BLaER1 treated with 17β-estradiol and CSF1 and Interleukin-3, amounts not matched to agents 10 nM and 100 nM (cell line): ENCODE data around the gene MCC.

ENCODE experiments used
- H3K27ac ChIP-seq, 11 experiments: shearing (Covaris generic); formaldehyde crosslinking; 2 replicates each; pipeline ENCODE4 v1.8.1; 2022
- H3K27me3 ChIP-seq, 11 experiments: shearing (Covaris generic); formaldehyde crosslinking; 2 replicates each; pipeline ENCODE4 v1.8.1; 2022
- H3K36me3 ChIP-seq, 11 experiments: shearing (Covaris generic); formaldehyde crosslinking; 2 replicates each; pipeline ENCODE4 v1.8.1; 2022
- H3K4me1 ChIP-seq, 10 experiments: shearing (Covaris generic); formaldehyde crosslinking; 2 replicates each; pipeline ENCODE4 v1.8.1; 2022
- H3K4me2 ChIP-seq, 11 experiments: shearing (Covaris generic); formaldehyde crosslinking; 2 replicates each; pipeline ENCODE4 v1.8.1; 2022
- H3K4me3 ChIP-seq, 10 experiments: shearing (Covaris generic); formaldehyde crosslinking; 2 replicates each; pipeline ENCODE4 v1.8.1; 2022
- H3K9ac ChIP-seq, 11 experiments: shearing (Covaris generic); formaldehyde crosslinking; 2 replicates each; pipeline ENCODE4 v1.8.1; 2022
- H3K9me3 ChIP-seq, 11 experiments: shearing (Covaris generic); formaldehyde crosslinking; replicated peaks in 1 of 11; 2 replicates each; pipeline ENCODE4 v1.8.1; 2022
- H4K20me1 ChIP-seq, 11 experiments: shearing (Covaris generic); formaldehyde crosslinking; 2 replicates each; pipeline ENCODE4 v1.8.1; 2022
- Cebpa-rat ChIP-seq, 11 experiments: shearing (Covaris generic); IDR thresholded peaks; 2 replicates each; pipeline ENCODE4 v1.8.1; 2022

MCC gene

DNA sequence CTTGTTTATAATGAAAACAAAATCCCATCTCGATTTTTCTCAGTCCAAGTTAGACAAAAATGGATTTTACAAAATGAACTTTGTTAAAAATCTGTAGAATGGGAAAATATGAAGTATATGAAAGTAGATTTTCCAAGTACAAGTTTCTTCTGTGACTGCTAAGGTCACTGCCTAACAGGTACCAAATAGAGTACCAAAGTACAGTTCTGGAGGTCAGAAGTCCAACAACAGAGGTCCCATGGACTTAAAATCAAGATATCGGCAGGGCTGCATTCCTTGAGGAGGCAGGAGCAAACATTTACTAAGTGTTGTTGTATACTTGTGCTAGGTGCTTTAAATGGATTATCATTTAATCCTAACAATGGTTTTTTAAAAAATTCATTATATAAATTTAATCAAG, 31.2 kb upstream of the MCC start:
- no peak overlapping the region for H3K4me3 ChIP-seq
- peaks cover 25 to 64% (median 49%) of the 10 kb centered on the region in 11 experiments; a peak in 21 of 22 replicates for H3K36me3 ChIP-seq
- peaks cover 9 to 48% (median 20%) of the 10 kb centered on the region in 10 experiments for H3K4me1 ChIP-seq
- H3K27me3 ChIP-seq = no peaks in the 10 kb centered on the region
- no peak overlapping the region for H3K4me2 ChIP-seq
- peaks cover 0 to 8% (median 0%) of the 10 kb centered on the region in 11 experiments; a peak in 3 of 22 replicates for H4K20me1 ChIP-seq
- no peak overlapping the region for H3K27ac ChIP-seq
- H3K9me3 ChIP-seq = peaks cover 0 to 10% (median 5%) of the 10 kb centered on the region in 11 experiments; a peak in 8 of 22 replicates
- TF ChIP-seq Cebpa-rat (IDR thresholded peaks at IDR 0.05) = no peak
- no peak overlapping the region for H3K9ac ChIP-seq

- H3K4me1 ChIP-seq = peaks cover 7 to 45% (median 17%) of the 10 kb centered on the region in 10 experiments
- no peaks in the 10 kb centered on the region for H3K27me3 ChIP-seq
- no peak overlapping the region for H3K9ac ChIP-seq
- H3K27ac ChIP-seq = no peak overlapping the region
- H3K36me3 ChIP-seq = peaks cover 25 to 64% (median 49%) of the 10 kb centered on the region in 11 experiments; a peak in 21 of 22 replicates
- peaks cover 0 to 10% (median 5%) of the 10 kb centered on the region in 11 experiments; a peak in 8 of 22 replicates for H3K9me3 ChIP-seq
- peaks cover 0 to 7% (median 0%) of the 10 kb centered on the region in 11 experiments; a peak in 3 of 22 replicates for H4K20me1 ChIP-seq
- H3K4me2 ChIP-seq = no peak overlapping the region
- no peak for TF ChIP-seq Cebpa-rat (IDR thresholded peaks at IDR 0.05)
- H3K4me3 ChIP-seq = no peak overlapping the region
Measured at GRCh38 chr5:113518884-113519283, 30.6 kb upstream of the MCC start.

GRCh38 chr5:113514289-113514635, 26.0 kb upstream of the MCC start:
- H3K27me3 ChIP-seq = peaks cover 0 to 3% (median 0%) of the 10 kb centered on the region in 11 experiments; a peak in 2 of 22 replicates
- H3K27ac ChIP-seq = peak overlapping the region; percentile 81 to 94 (median 90)
- peaks cover 10 to 31% (median 22%) of the 10 kb centered on the region in 10 experiments for H3K4me1 ChIP-seq
- H3K4me3 ChIP-seq = peak overlapping the region; percentile 69 to 88 (median 81)
- H4K20me1 ChIP-seq = 0 out of 22 replicates have a peak, but pooled peaks cover 0 to 7% (median 0%) of the 10 kb centered on the region in 11 experiments
- H3K9ac ChIP-seq = peak overlapping the region; percentile 87 to 96 (median 93)
- peaks cover 0 to 6% (median 0%) of the 10 kb centered on the region in 11 experiments; a peak in 1 of 22 replicates for H3K9me3 ChIP-seq
- H3K36me3 ChIP-seq = peaks cover 15 to 39% (median 27%) of the 10 kb centered on the region in 11 experiments; a peak in 21 of 22 replicates
- H3K4me2 ChIP-seq = peak overlapping the region; percentile 77 to 96 (median 89)
- TF ChIP-seq Cebpa-rat (IDR thresholded peaks at IDR 0.05) = no peak

GRCh38 chr5:113513384-113514288, 25.4 kb upstream of the MCC start, which contains the start of gene YTHDC2:
Gene YTHDC2 (plus strand): TSS chr5:113513694. CDS start chr5:113513896, 202 bp downstream.
- Histone ChIP-seq H3K9me3 (no peaks in the 10 kb centered on the region), H3K27ac (peak within 1 kb of the TSS; percentile 81 to 94 (median 90)), H3K4me3 (peak within 1 kb of the TSS; percentile 69 to 88 (median 81)), H3K27me3 (peaks cover 0 to 9% (median 0%) of the 10 kb centered on the region in 11 experiments; a peak in 3 of 22 replicates), H3K4me1 (peaks cover 10 to 31% (median 23%) of the 10 kb centered on the region in 10 experiments), H4K20me1 (0 out of 22 replicates have a peak, but pooled peaks cover 0 to 7% (median 0%) of the 10 kb centered on the region in 11 experiments), H3K4me2 (peak within 1 kb of the TSS; percentile 77 to 96 (median 89)), H3K36me3 (peaks cover 9 to 32% (median 21%) of the 10 kb centered on the region in 11 experiments; a peak in 21 of 22 replicates), H3K9ac (peak within 1 kb of the TSS; percentile 87 to 96 (median 93))
- TF ChIP-seq Cebpa-rat (IDR thresholded peaks at IDR 0.05) = no peak

GRCh38 chr5:113512341-113512740, 24.1 kb upstream of the MCC start:
- no peak for TF ChIP-seq Cebpa-rat (IDR thresholded peaks at IDR 0.05)
- H3K9ac ChIP-seq = no peak overlapping the region
- H4K20me1 ChIP-seq = 0 out of 22 replicates have a peak, but pooled peaks cover 0 to 7% (median 0%) of the 10 kb centered on the region in 11 experiments
- no peak overlapping the region for H3K27ac ChIP-seq
- no peaks in the 10 kb centered on the region for H3K9me3 ChIP-seq
- no peak overlapping the region for H3K4me3 ChIP-seq
- peaks cover 0 to 21% (median 0%) of the 10 kb centered on the region in 11 experiments; a peak in 3 of 22 replicates for H3K27me3 ChIP-seq
- H3K36me3 ChIP-seq = peaks cover 1 to 20% (median 12%) of the 10 kb centered on the region in 11 experiments; a peak in 17 of 22 replicates
- H3K4me1 ChIP-seq = peaks cover 14 to 35% (median 23%) of the 10 kb centered on the region in 10 experiments
- H3K4me2 ChIP-seq = no peak overlapping the region

DNA sequence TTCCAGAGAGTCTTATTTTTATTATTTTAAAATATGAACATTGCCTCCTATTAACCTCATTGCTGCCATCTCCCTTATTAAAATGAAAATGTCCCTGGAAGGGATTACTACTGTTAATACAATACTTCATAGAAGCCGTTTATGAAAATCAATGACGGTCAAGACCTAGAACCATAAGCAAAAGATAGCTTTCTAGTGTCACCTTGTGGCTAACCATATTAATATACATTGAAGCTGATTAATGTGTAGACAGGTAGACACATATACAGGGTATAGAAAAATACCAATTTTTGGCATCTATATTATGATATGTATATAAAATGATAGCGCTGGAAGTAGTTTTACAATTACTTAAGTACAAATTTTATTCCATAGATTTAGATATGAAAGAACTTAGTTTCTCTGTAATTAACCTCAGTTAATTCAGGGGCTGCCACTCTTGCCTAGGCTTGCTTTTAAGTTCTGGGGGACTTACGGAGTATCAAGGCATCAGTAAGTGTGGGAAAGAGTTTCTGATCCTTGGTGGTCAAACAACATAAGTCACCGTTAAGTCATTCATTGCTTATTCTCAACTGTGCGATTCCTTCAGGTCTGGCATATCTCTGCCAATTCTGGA, 22.7 kb upstream of the MCC start:
- no peak overlapping the region for H3K4me2 ChIP-seq
- H3K4me1 ChIP-seq = peaks cover 14 to 28% (median 20%) of the 10 kb centered on the region in 10 experiments
- H4K20me1 ChIP-seq = no peaks in the 10 kb centered on the region
- TF ChIP-seq Cebpa-rat (IDR thresholded peaks at IDR 0.05) = no peak
- no peak overlapping the region for H3K4me3 ChIP-seq
- H3K27ac ChIP-seq = no peak overlapping the region
- H3K9me3 ChIP-seq = no peaks in the 10 kb centered on the region
- H3K9ac ChIP-seq = no peak overlapping the region
- H3K36me3 ChIP-seq = peaks cover 0 to 7% (median 0%) of the 10 kb centered on the region in 11 experiments; a peak in 6 of 22 replicates
- H3K27me3 ChIP-seq = peaks cover 0 to 22% (median 0%) of the 10 kb centered on the region in 11 experiments; a peak in 3 of 22 replicates

- Histone ChIP-seq H3K9ac (no peak overlapping the region), H3K4me1 (peaks cover 0 to 11% (median 6%) of the 10 kb centered on the region in 10 experiments; a peak in 8 of 20 replicates), H3K9me3 (no peaks in the 10 kb centered on the region), H3K36me3 (no peaks in the 10 kb centered on the region), H3K4me3 (no peak overlapping the region), H3K27ac (no peak overlapping the region), H4K20me1 (no peaks in the 10 kb centered on the region), H3K4me2 (no peak overlapping the region), H3K27me3 (peaks cover 0 to 27% (median 0%) of the 10 kb centered on the region in 11 experiments; a peak in 4 of 22 replicates)
- TF ChIP-seq Cebpa-rat (IDR thresholded peaks at IDR 0.05) = no peak
Measured at GRCh38 chr5:113508756-113509155, 20.5 kb upstream of the MCC start.

GRCh38 chr5:113507601-113508000, 19.3 kb upstream of the MCC start:
- Histone ChIP-seq H3K4me1 (peaks cover 0 to 8% (median 2%) of the 10 kb centered on the region in 10 experiments; a peak in 5 of 20 replicates), H3K4me2 (peak overlapping the region in 3 of 11 experiments; percentile 1 to 13 (median 6); a peak in 3 of 22 replicates), H3K9ac (no peak overlapping the region), H3K27me3 (peaks cover 0 to 38% (median 0%) of the 10 kb centered on the region in 11 experiments; a peak in 4 of 22 replicates), H3K36me3 (no peaks in the 10 kb centered on the region), H4K20me1 (no peaks in the 10 kb centered on the region), H3K4me3 (no peak overlapping the region), H3K27ac (no peak overlapping the region), H3K9me3 (peaks cover 0 to 7% (median 1%) of the 10 kb centered on the region in 11 experiments; a peak in 11 of 22 replicates)
- 0 out of 22 replicates have a peak, but pooled peaks of 1 of the 11 experiments have one; percentile 25 for TF ChIP-seq Cebpa-rat (IDR thresholded peaks at IDR 0.05)
